Neutrophil (primary cell): ENCODE measurements around the gene ZYG11B.
"Not testable (repeated sequence)": the region's sequence is repeated elsewhere in the genome, so short reads cannot be mapped to it uniquely, and the experiment has no call there.

Experiments
- H3K27ac ChIP-seq: fragments of 200-600 bp; sonication (generic); 2 replicates; pipeline ENCODE4 v1.5.1; 2016; ENCODE audit warnings: mild to moderate bottlenecking, moderate library complexity
- H3K27me3 ChIP-seq: fragments of 200-600 bp; sonication (generic); 2 replicates; pipeline ENCODE4 v1.6.0; 2016; ENCODE audit warnings: mild to moderate bottlenecking
- H3K36me3 ChIP-seq: fragments of 200-600 bp; sonication (generic); 2 replicates; pipeline ENCODE4 v1.5.1; 2017
- H3K4me1 ChIP-seq, 2 experiments: fragments of 200-600 bp in 1 of 2; sonication (generic) in 1 of 2; 1 replicate in 1 of 2; 2 replicates in 1 of 2; pipeline versions ENCODE4 v1.5.1 to v1.6.1; 2013 to 2016; ENCODE audit warnings: low read depth in 1 of 2, low read length in 1 of 2, mild to moderate bottlenecking in 1 of 2, moderate library complexity in 1 of 2; ENCODE audit not compliant: control insufficient read depth in 1 of 2, insufficient read depth in 1 of 2
- H3K4me3 ChIP-seq, 2 experiments: fragments of 200-600 bp in 1 of 2; sonication (generic) in 1 of 2; 1 replicate in 1 of 2; 2 replicates in 1 of 2; pipeline ENCODE4 v1.5.1; 2013 to 2016; ENCODE audit warnings: low read depth in 1 of 2, low read length in 1 of 2, mild to moderate bottlenecking in 1 of 2, moderate library complexity in 1 of 2
- H3K9me3 ChIP-seq: fragments of 200-600 bp; sonication (generic); 2 replicates; pipeline ENCODE4 v1.5.1; 2016
- TF ChIP-seq, protein P1 (sequence below): fragments of 200-600 bp; sonication (generic); IDR thresholded peaks from 2 replicates; pipeline ENCODE4 v1.5.1; 2016; ENCODE audit warnings: antibody characterized with exemption

Gene ZYG11B

DNA sequence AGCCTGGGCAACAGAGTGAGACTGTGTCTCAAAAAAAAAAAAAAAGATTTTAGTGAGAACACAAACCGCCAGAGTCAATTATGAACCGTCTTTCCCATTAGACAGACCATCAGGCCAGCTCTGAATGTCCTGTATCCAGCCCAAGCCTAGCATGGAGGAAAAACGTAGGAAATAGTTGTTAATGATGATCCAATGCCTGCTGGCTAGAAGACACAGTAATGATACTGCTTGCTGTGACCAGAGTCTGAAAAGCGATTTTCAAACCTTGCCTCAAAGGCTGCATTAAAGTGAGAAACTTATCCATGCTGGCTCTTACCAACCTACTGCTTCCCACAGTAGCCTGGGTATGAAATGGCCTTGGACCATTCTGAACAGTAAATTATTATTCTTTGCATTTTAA is 45.1 kb upstream of the ZYG11B start:
- no peaks in the 10 kb centered on the region for H3K36me3 ChIP-seq
- no peak overlapping the region for H3K27ac ChIP-seq
- no peak overlapping the region for H3K4me3 ChIP-seq
- no peaks in the 10 kb centered on the region for H3K27me3 ChIP-seq
- TF ChIP-seq, protein P1, sequence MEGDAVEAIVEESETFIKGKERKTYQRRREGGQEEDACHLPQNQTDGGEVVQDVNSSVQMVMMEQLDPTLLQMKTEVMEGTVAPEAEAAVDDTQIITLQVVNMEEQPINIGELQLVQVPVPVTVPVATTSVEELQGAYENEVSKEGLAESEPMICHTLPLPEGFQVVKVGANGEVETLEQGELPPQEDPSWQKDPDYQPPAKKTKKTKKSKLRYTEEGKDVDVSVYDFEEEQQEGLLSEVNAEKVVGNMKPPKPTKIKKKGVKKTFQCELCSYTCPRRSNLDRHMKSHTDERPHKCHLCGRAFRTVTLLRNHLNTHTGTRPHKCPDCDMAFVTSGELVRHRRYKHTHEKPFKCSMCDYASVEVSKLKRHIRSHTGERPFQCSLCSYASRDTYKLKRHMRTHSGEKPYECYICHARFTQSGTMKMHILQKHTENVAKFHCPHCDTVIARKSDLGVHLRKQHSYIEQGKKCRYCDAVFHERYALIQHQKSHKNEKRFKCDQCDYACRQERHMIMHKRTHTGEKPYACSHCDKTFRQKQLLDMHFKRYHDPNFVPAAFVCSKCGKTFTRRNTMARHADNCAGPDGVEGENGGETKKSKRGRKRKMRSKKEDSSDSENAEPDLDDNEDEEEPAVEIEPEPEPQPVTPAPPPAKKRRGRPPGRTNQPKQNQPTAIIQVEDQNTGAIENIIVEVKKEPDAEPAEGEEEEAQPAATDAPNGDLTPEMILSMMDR: no peak
- H3K9me3 ChIP-seq: no peaks in the 10 kb centered on the region
- peaks cover 0 to 4% of the 10 kb centered on the region in 2 experiments for H3K4me1 ChIP-seq

DNA sequence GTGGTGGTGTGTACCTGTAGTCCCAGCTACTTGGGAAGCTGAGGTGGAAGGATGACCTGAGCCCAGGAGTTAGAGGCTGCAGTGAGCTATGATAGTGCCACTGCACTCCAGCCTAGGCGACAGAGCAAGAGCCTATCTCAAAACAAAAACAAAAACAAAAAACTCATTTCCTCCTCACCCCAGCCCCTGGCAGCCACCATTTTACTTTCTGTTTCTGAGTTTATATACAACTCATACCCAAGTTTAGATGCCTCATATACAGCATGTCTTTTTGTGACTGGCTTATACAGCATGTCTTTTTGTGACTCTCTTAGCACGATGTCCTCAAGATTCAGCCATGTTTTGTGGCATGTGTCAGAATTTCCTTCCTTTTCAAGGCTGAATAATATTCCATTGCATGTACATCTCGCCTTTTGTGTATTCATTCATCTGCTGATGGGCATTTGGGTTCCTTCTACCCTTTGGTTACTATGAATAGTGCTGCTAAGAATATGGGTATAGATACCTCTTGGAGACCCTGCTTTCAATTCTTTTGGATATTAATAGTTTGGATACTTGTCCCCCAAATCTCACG is 42.8 kb upstream of the ZYG11B start:
- H3K27ac ChIP-seq: no peak overlapping the region

DNA sequence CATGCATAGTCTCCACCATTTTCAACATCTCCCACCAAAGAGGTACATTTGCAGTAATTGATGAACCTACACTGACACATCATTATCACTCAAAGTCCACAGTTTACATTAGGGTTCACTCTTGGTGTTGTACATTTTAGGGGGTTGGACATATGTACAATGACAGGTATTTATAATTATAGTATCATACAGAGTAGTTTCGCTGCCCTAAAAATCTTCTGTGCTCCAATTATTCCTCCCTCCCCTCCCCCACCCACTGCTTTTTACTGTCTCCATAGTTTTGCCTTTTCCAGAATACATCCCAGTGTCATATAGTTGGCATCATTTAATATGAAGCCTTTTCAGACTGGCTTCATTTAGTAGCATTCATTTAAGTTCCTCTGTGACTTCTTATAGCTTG is 41.7 kb upstream of the ZYG11B start:
- Histone ChIP-seq H3K4me1 (peaks cover 0 to 7% of the 10 kb centered on the region in 2 experiments), H3K27me3 (no peaks in the 10 kb centered on the region), H3K36me3 (no peaks in the 10 kb centered on the region), H3K9me3 (no peaks in the 10 kb centered on the region), H3K27ac (no peak overlapping the region), H3K4me3 (no peak overlapping the region)
- TF ChIP-seq, protein P1: no peak

More for the DNA sequence above, 42.8 kb upstream of the ZYG11B start:
- no peaks in the 10 kb centered on the region for H3K36me3 ChIP-seq
- no peaks in the 10 kb centered on the region for H3K9me3 ChIP-seq
- no peaks in the 10 kb centered on the region for H3K27me3 ChIP-seq
- TF ChIP-seq, protein P1: no peak
- no peak overlapping the region for H3K4me3 ChIP-seq
- peaks cover 0 to 7% of the 10 kb centered on the region in 2 experiments for H3K4me1 ChIP-seq

DNA sequence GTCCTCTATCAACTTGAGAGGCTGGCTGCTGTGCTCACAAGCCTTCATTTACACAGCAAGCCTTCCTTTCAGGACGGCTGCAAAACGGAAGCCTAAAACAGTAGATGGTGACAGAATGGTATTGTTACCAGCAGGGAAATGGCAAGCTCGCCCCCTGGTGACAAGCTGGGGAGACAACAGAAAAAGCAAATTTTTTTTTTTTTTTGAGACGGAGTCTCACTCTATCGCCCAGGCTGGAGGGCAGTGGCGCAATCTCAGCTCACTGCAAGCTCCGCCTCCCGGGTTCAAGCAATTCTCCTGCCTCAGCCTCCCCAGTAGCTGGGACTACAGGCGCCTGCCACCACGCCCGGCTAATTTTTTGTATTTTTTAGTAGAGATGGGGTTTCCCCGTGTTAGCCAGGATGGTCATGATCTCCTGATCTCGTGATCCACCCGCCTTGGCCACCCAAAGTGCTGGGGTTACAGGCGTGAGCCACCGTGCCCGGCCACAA is 39.9 kb upstream of the ZYG11B start:
- TF ChIP-seq, protein P1: peak; percentile 81
- not testable (repeated sequence) for H3K4me1 ChIP-seq, H3K27me3 ChIP-seq, H3K9me3 ChIP-seq, H3K4me3 ChIP-seq, H3K36me3 ChIP-seq
- peak overlapping the region; percentile 10 for H3K27ac ChIP-seq

DNA sequence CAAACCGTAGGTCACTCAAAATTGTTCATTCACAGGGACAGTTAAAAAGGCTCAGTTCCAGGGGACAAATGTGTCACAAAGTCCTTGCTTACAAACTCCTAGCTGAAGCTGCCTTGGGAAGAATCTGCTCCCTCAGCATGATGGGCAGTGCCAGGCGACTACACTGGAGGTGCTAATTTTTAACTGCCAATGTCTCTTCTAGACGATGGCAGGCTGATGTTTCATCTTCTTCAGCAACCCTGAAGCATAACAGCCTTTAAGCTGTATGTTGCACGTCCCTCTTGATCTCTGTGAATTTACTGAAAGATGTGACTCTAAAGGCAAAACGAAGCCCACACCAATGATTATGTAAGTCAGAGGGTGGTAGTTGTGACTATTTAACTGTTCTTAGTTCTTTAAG is 39.4 kb upstream of the ZYG11B start:
- TF ChIP-seq, protein P1: no peak
- H3K9me3 ChIP-seq: no peaks in the 10 kb centered on the region
- H3K27me3 ChIP-seq: no peaks in the 10 kb centered on the region
- H3K4me3 ChIP-seq: no peak overlapping the region
- peaks cover 0 to 7% of the 10 kb centered on the region in 2 experiments for H3K4me1 ChIP-seq
- no peaks in the 10 kb centered on the region for H3K36me3 ChIP-seq
- H3K27ac ChIP-seq: no peak overlapping the region
